Measurements from ENCODE around the gene TMEM163. TPM values are rescaled to one million over a fixed set of nuclear protein-coding genes. Genes with fewer than 3 reads are reported as not detected.

The TMEM163 gene
- total RNA-seq, 1 donor from 2014 or later, result 1.0 TPM

GRCh38 chr2:134413430-134413829 lies 305.4 kb downstream of the TMEM163 start:
- Mint-ChIP-seq H3K36me3 (ENCODE audit: low read depth) (peaks cover 1% of the 10 kb centered on the region), H3K4me1 (peaks cover 22% of the 10 kb centered on the region), H3K27me3 (ENCODE audit: low read depth) (peaks cover 64% of the 10 kb centered on the region), H3K4me3 (no peak overlapping the region), H3K9me3 (no peaks in the 10 kb centered on the region), H3K27ac (ENCODE audit: unreplicated experiment) (no peak overlapping the region)
- no peak for TF ChIP-seq CTCF (conservative IDR thresholded peaks at IDR 0.05)
- DNase-seq (ENCODE audit: low read depth, low spot score), result no peak

GRCh38 chr2:134412639-134412999 lies 306.2 kb downstream of the TMEM163 start:
- no peak for TF ChIP-seq CTCF (conservative IDR thresholded peaks at IDR 0.05)

GRCh38 chr2:134411828-134412638 lies 306.8 kb downstream of the TMEM163 start:
- peak; percentile 66 for TF ChIP-seq CTCF (conservative IDR thresholded peaks at IDR 0.05)
- peak; percentile 55 for DNase-seq (ENCODE audit: low read depth, low spot score)
- Mint-ChIP-seq H3K36me3 (ENCODE audit: low read depth) (no peaks in the 10 kb centered on the region), H3K9me3 (no peaks in the 10 kb centered on the region), H3K27ac (ENCODE audit: unreplicated experiment) (peak overlapping the region; percentile 85), H3K4me3 (no peak overlapping the region), H3K27me3 (ENCODE audit: low read depth) (peaks cover 60% of the 10 kb centered on the region), H3K4me1 (peaks cover 22% of the 10 kb centered on the region)

More at GRCh38 chr2:134412639-134412999, 306.2 kb downstream of the TMEM163 start:
- H3K27me3 Mint-ChIP-seq (ENCODE audit: low read depth), result peaks cover 58% of the 10 kb centered on the region
- peak; percentile 2 for DNase-seq (ENCODE audit: low read depth, low spot score)
- H3K4me3 Mint-ChIP-seq, result no peak overlapping the region
- H3K4me1 Mint-ChIP-seq, result peaks cover 22% of the 10 kb centered on the region
- no peaks in the 10 kb centered on the region for H3K36me3 Mint-ChIP-seq (ENCODE audit: low read depth)
- H3K9me3 Mint-ChIP-seq, result no peaks in the 10 kb centered on the region
- H3K27ac Mint-ChIP-seq (ENCODE audit: unreplicated experiment), result no peak overlapping the region

- no peak overlapping the region for H3K4me3 Mint-ChIP-seq
- no peak for DNase-seq (ENCODE audit: low read depth, low spot score)
- H3K36me3 Mint-ChIP-seq (ENCODE audit: low read depth), result no peaks in the 10 kb centered on the region
- no peak for TF ChIP-seq CTCF (conservative IDR thresholded peaks at IDR 0.05)
- peak overlapping the region; percentile 85 for H3K27ac Mint-ChIP-seq (ENCODE audit: unreplicated experiment)
- peaks cover 60% of the 10 kb centered on the region for H3K27me3 Mint-ChIP-seq (ENCODE audit: low read depth)
- H3K9me3 Mint-ChIP-seq, result no peaks in the 10 kb centered on the region
- H3K4me1 Mint-ChIP-seq, result peaks cover 22% of the 10 kb centered on the region
Measured at GRCh38 chr2:134411279-134411827, 307.4 kb downstream of the TMEM163 start.

- DNase-seq (ENCODE audit: low read depth, low spot score), result no peak
- Mint-ChIP-seq H3K4me1 (peaks cover 22% of the 10 kb centered on the region), H3K36me3 (ENCODE audit: low read depth) (no peaks in the 10 kb centered on the region), H3K4me3 (no peak overlapping the region), H3K27ac (ENCODE audit: unreplicated experiment) (no peak overlapping the region), H3K9me3 (no peaks in the 10 kb centered on the region), H3K27me3 (ENCODE audit: low read depth) (peaks cover 55% of the 10 kb centered on the region)
- TF ChIP-seq CTCF (conservative IDR thresholded peaks at IDR 0.05), result no peak
Measured at GRCh38 chr2:134410831-134411231, 308.0 kb downstream of the TMEM163 start.
